GM21737 (cell line): ENCODE measurements around the gene SORT1.
A peak's percentile ranks its signal among the peaks of the same experiment; 100 is the strongest.
"Not testable (repeated sequence)": the region's sequence is repeated elsewhere in the genome, so short reads cannot be mapped to it uniquely, and the experiment has no call there.

Experiments
- ATAC-seq: cut with Tn5 transposase; IDR thresholded peaks from one replicate; pipeline ENCODE4 v1.9.1; 2021; ENCODE audit warnings: mild to moderate bottlenecking, moderate library complexity; ENCODE audit not compliant: unreplicated experiment

Gene SORT1

DNA sequence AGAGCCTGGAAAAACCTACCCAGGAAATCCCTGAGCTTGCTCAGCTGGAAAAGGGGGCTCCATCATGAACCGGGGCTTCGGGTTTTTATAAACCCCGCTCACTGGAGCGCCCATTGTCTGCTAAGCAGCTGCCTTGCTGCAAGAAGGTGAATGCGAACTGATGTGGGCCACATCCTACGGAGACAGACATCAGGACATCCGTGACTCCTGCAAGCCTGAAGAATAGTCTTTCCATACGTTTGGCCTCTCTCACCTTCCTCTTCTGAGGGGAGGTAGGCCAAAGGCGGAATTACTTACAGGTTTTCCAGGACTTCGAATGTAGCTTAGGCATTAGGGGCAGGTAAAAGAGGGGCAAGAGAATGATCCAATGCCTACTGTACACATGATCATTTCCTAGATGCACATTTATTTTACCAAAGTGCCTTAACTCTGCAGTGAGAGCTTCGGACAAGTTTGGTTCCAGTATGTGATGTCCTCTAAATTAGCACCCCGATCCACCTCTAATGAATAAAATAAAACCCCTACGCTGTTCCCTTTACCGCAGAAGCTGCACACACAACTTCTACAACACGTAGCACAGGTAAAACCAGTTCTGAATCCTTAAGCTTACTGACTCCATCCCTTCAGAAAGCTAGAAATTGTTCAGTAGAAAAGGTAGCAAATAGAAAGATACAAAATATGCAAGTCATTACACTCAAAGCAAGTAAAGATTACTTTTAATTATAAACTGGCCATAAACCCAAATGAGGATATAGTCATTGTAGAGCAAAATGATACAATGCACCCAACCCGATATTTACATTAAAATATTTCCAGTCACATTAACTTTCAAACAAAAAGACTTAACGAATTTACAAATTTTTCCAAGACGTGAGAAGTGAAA lies 866 bp upstream of the SORT1 start:
- no peak for ATAC-seq

- no peak for ATAC-seq
Observed at GRCh38 chr1:109396871-109397580, 692 bp downstream of the SORT1 start.

DNA sequence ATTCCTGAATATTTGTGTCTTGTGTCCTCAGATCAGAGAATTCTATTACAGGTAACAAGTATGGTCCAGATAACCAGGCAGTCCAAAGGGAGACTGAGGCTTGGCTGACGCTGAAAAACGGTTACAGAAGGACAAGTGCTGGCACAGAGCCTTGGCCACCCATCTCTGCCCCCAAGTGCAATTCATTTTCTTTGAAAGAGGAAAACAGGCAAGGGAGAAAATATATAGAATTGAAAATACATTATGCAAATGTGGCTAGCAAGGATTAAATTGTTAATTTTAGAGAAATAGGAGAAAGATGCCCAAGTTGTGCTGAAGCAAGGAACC lies 1.2 kb downstream of the SORT1 start:
- ATAC-seq = no peak

GRCh38 chr1:109395602-109396512 lies 1.9 kb downstream of the SORT1 start:
- ATAC-seq = no peak

DNA sequence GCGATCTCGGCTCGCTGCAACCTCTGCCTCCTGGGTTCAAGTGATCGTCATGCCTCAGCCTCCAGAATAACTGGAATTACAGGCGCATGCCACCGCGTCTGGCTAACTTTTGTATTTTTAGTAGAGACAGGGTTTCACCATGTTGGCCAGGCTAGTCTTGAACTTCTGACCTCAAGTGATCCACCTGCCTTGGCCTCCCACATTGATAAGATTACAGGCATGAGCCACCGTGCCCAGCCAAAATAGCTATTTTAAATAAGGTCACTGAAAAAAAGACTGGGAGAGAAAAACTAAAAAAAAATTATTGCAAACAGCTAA lies 2.5 kb downstream of the SORT1 start:
- ATAC-seq = not testable (repeated sequence)

DNA sequence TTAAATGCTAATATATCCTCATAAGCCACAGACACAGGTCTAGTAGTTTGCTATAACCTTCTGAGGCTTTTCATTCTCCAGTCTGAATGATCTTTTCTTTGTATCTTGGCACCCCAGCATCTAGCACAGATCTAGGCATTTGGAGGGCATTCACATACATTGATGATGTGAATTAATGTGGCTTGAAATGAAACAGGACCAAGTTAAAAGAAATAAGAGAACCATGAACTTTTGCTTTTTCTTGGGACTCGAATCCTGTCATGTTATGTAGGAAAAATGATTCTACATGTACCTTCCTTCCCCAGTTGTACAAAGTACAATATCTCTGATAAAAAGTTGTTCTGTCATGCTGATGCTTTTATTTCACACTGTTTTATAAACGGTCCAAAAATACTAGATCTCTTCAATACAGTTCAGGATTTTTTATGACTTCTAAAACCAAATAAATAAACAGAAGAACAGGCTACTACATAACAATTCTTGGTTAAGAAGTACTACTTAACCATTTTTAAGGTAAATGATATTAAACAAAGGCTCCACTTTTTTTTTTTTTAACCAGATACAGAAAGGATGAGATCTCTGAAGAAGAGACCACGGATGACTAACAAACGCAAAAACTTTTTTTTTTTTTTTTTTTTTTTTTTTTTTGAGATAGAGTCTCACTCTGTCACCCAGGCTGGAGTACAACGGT lies 3.0 kb downstream of the SORT1 start:
- ATAC-seq = no peak

GRCh38 chr1:109393617-109394233 lies 4.0 kb downstream of the SORT1 start:
- ATAC-seq = no peak

DNA sequence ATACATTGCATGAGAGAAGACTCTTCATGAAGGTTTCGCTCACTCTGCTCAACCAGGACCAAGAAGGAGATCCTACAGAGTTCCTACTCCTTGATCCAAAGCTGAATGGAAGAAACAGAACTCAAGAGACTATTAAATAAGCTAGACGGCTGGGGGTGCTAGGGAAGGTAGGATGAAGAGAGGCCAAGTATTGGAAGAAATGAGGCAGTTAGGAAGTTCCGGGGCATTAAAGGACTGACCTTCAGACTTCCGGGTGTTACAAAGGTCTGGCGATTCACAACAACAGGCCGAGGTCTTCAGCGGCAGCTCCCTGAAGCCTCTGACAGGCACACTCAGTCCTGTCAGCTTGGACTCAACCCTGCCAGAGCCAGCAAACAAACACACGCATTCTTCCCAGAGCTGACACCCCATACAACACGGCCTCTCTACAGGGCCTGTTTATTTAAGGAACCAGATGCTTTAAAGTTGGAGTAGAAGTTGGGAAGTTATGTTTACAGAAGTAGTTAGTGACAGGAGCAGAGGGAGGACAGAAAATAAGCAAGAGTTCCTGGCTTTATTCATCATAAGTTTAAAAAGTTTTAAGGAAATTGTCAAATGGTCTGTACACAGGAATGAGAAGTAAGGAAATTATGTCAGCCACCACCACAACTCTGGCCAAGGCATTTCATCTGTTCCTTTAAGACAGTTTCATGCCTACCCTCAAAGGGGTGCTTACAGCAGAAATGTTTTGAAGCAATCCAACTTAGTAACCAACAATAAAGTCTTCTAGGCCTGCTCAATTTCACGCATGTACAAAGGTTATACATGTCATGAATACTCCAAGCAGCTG lies 4.7 kb downstream of the SORT1 start:
- no peak for ATAC-seq

DNA sequence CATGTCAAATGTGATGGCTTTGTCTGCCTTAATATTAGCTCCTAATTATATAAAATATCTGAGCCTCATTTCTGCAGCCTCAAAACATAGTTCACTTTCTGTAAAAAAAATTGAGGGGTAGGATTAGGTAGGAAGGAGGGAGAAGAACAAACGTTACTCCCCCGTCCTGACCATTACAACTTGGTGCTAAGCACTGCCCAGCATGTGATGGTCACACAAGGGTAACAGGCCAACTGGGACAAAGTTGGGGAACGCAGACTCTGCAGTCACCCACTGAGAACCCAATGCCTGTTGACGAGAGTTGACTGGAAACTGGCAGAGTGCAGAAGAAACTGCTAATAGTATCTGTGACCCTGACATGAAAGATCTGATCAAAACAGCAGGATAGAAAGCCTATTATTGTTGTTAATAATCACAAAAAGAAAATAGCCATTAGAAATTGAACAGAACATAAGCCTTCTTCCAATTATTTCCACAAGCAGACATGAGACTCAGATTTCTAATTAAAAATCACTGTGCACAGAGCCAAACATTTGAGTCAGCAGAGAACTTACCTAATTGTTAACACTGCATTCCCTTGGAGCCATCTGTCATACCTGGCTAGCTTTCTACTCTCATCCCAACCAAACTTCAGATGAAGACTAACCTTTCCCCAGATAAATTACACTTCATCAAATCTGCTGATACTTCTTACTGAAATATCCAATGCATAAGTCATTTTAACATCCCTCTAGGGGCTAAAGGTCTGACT lies 5.5 kb downstream of the SORT1 start:
- ATAC-seq = peak; percentile 32

DNA sequence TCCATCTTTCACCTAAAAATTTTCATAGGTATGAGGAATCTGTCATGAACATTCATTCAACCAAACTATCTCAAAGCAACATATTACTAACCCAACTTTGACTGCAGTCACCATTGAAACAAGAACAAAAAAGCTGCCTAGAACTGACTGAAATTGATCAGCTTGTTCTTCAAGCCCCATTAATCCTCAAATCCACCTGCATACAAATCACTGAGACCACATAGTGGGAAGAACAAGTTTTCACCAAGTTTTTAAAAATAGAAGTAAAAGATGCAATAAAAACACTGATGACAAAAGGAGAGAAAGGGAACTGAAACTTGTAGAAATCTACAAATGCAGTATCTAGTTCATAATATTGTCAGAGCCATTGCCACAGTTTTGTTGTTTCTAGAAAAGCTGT lies 6.1 kb downstream of the SORT1 start:
- peak; percentile 57 for ATAC-seq

- no peak for ATAC-seq
Observed at GRCh38 chr1:109391157-109391556, 6.6 kb downstream of the SORT1 start.

DNA sequence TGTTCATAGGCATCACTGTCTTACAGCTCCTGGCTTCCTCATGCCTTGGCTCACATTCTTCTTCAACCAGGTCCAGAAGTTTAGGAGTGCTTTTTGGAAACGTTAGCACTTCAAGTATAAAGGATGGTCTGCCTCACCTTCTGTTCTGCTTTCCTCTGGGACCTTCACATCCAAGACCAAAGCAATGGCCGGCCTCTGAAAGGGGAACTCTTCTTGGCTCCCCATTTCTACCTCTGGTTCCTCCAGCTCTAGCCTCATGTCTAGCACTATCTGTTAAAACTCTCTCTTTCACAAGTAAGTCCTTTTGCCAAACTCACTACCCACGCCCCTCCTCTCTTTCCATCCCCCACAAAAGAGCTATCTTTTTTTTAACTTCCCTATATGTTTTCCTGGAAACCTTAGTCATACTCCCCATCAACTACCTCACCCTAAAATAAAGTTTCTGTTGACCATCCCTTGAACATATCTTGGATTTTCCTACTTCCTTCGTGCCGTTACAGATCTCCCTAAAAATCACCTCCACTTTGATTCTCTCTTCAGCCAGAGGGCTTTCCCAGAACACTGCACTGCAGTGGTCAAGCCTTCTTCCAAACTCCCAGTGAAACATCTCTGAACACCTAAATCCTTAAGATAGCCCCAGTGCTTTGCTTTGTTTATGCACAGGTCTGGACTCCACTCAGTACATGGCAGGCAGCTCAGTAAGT lies 7.9 kb downstream of the SORT1 start:
- no peak for ATAC-seq

GRCh38 chr1:109388884-109389637 lies 8.7 kb downstream of the SORT1 start:
- ATAC-seq = no peak

DNA sequence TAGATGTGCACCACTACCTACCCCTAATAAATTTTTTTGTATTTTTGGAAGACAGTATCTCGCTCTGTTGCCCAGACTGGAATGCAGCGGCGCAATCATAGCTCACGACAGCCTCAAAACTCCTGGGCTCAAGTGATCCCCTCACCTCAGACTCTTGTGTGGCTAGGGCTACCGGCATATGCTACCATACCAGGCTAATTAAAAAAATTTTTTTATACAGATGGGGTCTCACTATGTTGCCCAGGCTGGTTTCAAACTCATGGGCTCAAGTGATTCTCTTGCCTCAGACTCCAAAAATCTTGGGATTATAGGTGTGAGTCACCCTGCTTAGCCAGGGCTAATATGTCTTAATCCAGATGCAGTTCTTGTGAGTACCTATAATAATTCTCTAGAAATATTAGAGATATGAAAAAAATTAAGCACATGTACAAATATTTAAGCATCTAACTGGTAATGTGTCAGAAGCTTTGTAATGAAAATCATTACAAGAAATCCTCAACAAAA lies 9.5 kb downstream of the SORT1 start:
- no peak for ATAC-seq

GRCh38 chr1:109386054-109386717 lies 11.5 kb downstream of the SORT1 start:
- no peak for ATAC-seq

GRCh38 chr1:109385417-109385816 lies 12.3 kb downstream of the SORT1 start:
- ATAC-seq = no peak

GRCh38 chr1:109383854-109384253 lies 13.9 kb downstream of the SORT1 start:
- ATAC-seq = no peak
